Measurements from ENCODE around the gene MAP3K7.

DNA sequence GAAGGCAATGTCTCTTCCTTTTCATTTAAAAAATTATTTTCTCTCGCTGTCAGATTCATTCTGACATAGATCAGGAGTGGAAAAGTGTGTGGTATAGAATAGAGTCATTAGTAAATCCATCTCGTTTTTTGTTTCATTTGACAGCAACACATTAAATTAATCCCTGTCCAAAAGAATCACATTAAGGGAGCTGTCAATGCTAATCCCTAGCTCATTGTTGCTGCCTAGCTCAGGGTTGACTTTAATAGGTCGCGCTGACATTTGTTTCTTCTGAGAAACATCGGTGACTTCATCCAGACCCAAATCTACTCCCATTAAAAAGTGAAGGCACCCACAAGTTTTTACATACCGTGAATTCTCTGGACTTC, 25.4 kb upstream of the MAP3K7 start:
- TF ChIP-seq CTCF (optimal IDR thresholded peaks at IDR 0.05 in 1 of 3, IDR thresholded peaks at IDR 0.05 in 1 of 3, conservative IDR thresholded peaks at IDR 0.05 in 1 of 3; ENCODE audit: extremely low read depth in 1 of 3, insufficient read depth in 2 of 3, low read length in 3 of 3): no peak
- no peak for TF ChIP-seq EZH2 (IDR thresholded peaks at IDR 0.05; ENCODE audit: low read length)

Measured in keratinocyte (primary cell).